GM23338 (cell line): ENCODE data around the gene SCG3. TPM values are rescaled to one million over a fixed set of nuclear protein-coding genes. Genes with fewer than 3 reads are reported as not detected.

ENCODE experiments used
- ATAC-seq: fragments of 200-7000 bp; cut with Tn5 transposase; 3 replicates; pipeline ENCODE4 v1.9.1; 2020
- DNase-seq: peaks from one replicate; pipeline ENCODE4 v3.0.0-alpha.2; 2015; ENCODE audit warnings: low spot score
- H2AFZ ChIP-seq: fragments of 200-600 bp; sonication (generic); 2 replicates; pipeline ENCODE4 v1.8.0; 2016; ENCODE audit warnings: antibody characterized with exemption, mild to moderate bottlenecking, moderate library complexity
- H3F3A ChIP-seq: fragments of 200-600 bp; sonication (generic); replicated peaks from 2 replicates; pipeline ENCODE4 v1.8.0; 2017; ENCODE audit warnings: antibody characterized with exemption, mixed run types, low read depth
- H3K27ac ChIP-seq: fragments of 200-600 bp; sonication (generic); 2 replicates; pipeline ENCODE4 v1.6.1; 2016; ENCODE audit warnings: low read depth
- H3K27me3 ChIP-seq: fragments of 200-600 bp; sonication (generic); 2 replicates; pipeline ENCODE4 v1.8.0; 2016; ENCODE audit warnings: mild to moderate bottlenecking, mixed run types, moderate library complexity; ENCODE audit not compliant: insufficient read depth
- H3K36me3 ChIP-seq: fragments of 200-600 bp; sonication (generic); 2 replicates; pipeline ENCODE4 v1.8.0; 2016; ENCODE audit warnings: mild to moderate bottlenecking; ENCODE audit not compliant: insufficient read depth
- H3K4me1 ChIP-seq: fragments of 200-600 bp; sonication (generic); 2 replicates; pipeline ENCODE4 v1.8.0; 2016; ENCODE audit warnings: mild to moderate bottlenecking, moderate library complexity; ENCODE audit not compliant: insufficient read depth
- H3K4me2 ChIP-seq: fragments of 200-600 bp; sonication (generic); 2 replicates; pipeline ENCODE4 v1.7.1; 2017; ENCODE audit warnings: mixed run types
- H3K4me3 ChIP-seq: fragments of 200-600 bp; sonication (generic); 2 replicates; pipeline ENCODE4 v1.6.1; 2016; ENCODE audit warnings: mixed run types
- H3K79me2 ChIP-seq: fragments of 200-600 bp; sonication (generic); replicated peaks from 2 replicates; pipeline ENCODE4 v1.8.0; 2017; ENCODE audit warnings: mild to moderate bottlenecking; ENCODE audit not compliant: insufficient read depth
- H3K9me2 ChIP-seq: fragments of 200-600 bp; sonication (generic); 2 replicates; pipeline ENCODE4 v1.8.0; 2017; ENCODE audit not compliant: insufficient read depth
- H4K20me1 ChIP-seq: fragments of 200-600 bp; sonication (generic); replicated peaks from 2 replicates; pipeline ENCODE4 v1.8.0; 2017; ENCODE audit warnings: mild to moderate bottlenecking; ENCODE audit not compliant: insufficient read depth
- H3K27ac Mint-ChIP-seq: 2 replicates; pipeline ENCODE4 v1.8.0; 2020; ENCODE audit warnings: inconsistent platforms, mild to moderate bottlenecking, moderate library complexity, mixed read lengths
- H3K27me3 Mint-ChIP-seq: 3 replicates; pipeline ENCODE4 v1.8.0; 2022; ENCODE audit warnings: low read depth, mild to moderate bottlenecking, moderate library complexity, mixed read lengths, inconsistent platforms; ENCODE audit not compliant: insufficient read depth, poor library complexity
- H3K36me3 Mint-ChIP-seq: 3 replicates; pipeline ENCODE4 v1.8.0; 2021; ENCODE audit warnings: low read depth, mild to moderate bottlenecking, inconsistent platforms, moderate library complexity, mixed read lengths
- H3K4me1 Mint-ChIP-seq: 3 replicates; pipeline ENCODE4 v1.8.0; 2020; ENCODE audit warnings: mild to moderate bottlenecking, inconsistent platforms, mixed read lengths
- H3K4me3 Mint-ChIP-seq: 3 replicates; pipeline ENCODE4 v1.8.0; 2021; ENCODE audit warnings: moderate library complexity, mild to moderate bottlenecking, inconsistent platforms, mixed read lengths
- H3K9me3 Mint-ChIP-seq: 3 replicates; pipeline ENCODE4 v1.8.0; 2020; ENCODE audit warnings: moderate library complexity, mild to moderate bottlenecking, inconsistent platforms, mixed read lengths
- CREB1 ChIP-seq: fragments of 250-450 bp; sonication (Bioruptor Pico); IDR thresholded peaks from 2 replicates; pipeline ENCODE4 v1.5.0; 2020; ENCODE audit warnings: low read depth, mild to moderate bottlenecking, moderate library complexity
- NANOG ChIP-seq: IDR thresholded peaks from 2 replicates; pipeline ENCODE4 v1.6.1; 2016; ENCODE audit warnings: antibody characterized with exemption, borderline replicate concordance
- ZNF114 ChIP-seq: fragments of 250-450 bp; sonication (Bioruptor Pico); IDR thresholded peaks from 2 replicates; pipeline ENCODE4 v1.5.0; 2020; ENCODE audit warnings: mild to moderate bottlenecking, moderate library complexity
- polyA plus RNA-seq: library from polyadenylated mRNA; unstranded; fragments of >200 nt; fragmentation: Nextera tagmentation; extraction: Ambion mirVana; gene quantifications from 2 replicates; pipeline ENCODE4 v1.2.1, GENCODE V29; 2016
- total RNA-seq: library from RNA; depleted of rRNA; stranded (reverse); fragments of >200 nt; shearing (Covaris generic); gene quantifications from 2 replicates; pipeline ENCODE4 v1.2.3, GENCODE V29; 2014
- TF ChIP-seq, protein P1 (sequence below), 2 experiments: fragments of 200-600 bp in 1 of 2; sonication (generic) in 1 of 2; conservative IDR thresholded peaks; 2 replicates each; pipeline versions ENCODE4 v1.5.1 to v1.6.1; 2016 to 2017; ENCODE audit warnings: antibody characterized with exemption in 2 of 2, low read depth in 2 of 2, mild to moderate bottlenecking in 2 of 2, moderate library complexity in 1 of 2
- TF ChIP-seq, protein P2 (sequence below): fragments of 250-450 bp; sonication (Bioruptor Pico); IDR thresholded peaks from 2 replicates; pipeline ENCODE4 v1.5.0; 2020; ENCODE audit warnings: mild to moderate bottlenecking, moderate library complexity

The SCG3 gene
- total and polyA plus RNA-seq, 2 experiments from 2014 or later, result 44.2 to 99.5 TPM

DNA sequence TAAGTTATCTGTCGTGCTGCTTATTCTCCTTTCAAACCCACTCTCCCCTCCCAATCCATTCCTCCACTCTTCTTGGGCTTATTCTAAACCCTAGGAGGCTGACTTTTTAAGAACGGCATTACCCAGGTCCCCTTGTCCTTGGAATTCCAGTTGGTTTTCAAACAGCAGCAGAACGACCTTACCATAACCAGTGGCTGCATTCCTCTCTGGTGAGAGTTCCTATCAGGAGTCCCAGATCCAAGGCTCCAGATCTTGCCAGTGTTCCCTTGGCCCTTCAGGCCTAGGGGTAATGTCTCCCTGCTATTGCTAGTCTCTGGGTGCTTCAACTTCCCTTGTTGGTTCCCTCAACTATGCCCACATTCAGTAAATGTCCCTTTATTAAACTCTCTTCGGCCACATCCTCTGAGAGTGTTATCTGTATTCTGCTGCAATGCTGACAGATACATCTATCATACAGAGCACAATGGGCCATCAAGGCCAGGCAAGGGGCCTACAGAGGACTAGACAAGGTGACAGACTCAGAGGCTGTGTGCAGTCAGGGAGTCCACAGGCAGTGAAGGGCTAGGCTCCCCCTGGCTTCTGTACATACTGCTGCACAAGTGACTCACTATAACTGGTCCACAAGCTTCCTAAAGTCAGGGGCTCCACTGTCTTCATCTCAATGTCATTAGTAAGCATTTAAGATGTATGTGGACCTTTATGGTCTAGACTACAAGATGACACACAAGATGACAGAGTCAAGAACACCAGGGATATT is 46.0 kb downstream of the SCG3 start:
- no peaks in the 10 kb centered on the region for H3K9me2 ChIP-seq
- no peaks in the 10 kb centered on the region for H3K36me3 ChIP-seq
- H3K4me3 ChIP-seq, result no peak overlapping the region
- H3K4me1 ChIP-seq, result peaks cover 18% of the 10 kb centered on the region; the same call in 1 of the 2 replicates
- H2AFZ ChIP-seq, result no peak overlapping the region
- no peaks in the 10 kb centered on the region for H3K27me3 ChIP-seq
- Mint-ChIP-seq H3K4me1 (peaks cover 41% of the 10 kb centered on the region), H3K27me3 (no peaks in the 10 kb centered on the region), H3K9me3 (no peaks in the 10 kb centered on the region; the same call in 2 of the 3 replicates), H3K36me3 (no peaks in the 10 kb centered on the region), H3K27ac (no peak overlapping the region), H3K4me3 (no peak overlapping the region)
- H3K79me2 ChIP-seq, result no peaks in the 10 kb centered on the region
- ATAC-seq (no peak; the same call in 2 of the 3 replicates), DNase-seq (peak; percentile 24)
- no peaks in the 10 kb centered on the region for H3F3A ChIP-seq
- TF ChIP-seq, protein P1, sequence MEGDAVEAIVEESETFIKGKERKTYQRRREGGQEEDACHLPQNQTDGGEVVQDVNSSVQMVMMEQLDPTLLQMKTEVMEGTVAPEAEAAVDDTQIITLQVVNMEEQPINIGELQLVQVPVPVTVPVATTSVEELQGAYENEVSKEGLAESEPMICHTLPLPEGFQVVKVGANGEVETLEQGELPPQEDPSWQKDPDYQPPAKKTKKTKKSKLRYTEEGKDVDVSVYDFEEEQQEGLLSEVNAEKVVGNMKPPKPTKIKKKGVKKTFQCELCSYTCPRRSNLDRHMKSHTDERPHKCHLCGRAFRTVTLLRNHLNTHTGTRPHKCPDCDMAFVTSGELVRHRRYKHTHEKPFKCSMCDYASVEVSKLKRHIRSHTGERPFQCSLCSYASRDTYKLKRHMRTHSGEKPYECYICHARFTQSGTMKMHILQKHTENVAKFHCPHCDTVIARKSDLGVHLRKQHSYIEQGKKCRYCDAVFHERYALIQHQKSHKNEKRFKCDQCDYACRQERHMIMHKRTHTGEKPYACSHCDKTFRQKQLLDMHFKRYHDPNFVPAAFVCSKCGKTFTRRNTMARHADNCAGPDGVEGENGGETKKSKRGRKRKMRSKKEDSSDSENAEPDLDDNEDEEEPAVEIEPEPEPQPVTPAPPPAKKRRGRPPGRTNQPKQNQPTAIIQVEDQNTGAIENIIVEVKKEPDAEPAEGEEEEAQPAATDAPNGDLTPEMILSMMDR (conservative IDR thresholded peaks at IDR 0.05; ENCODE audit: low read depth in 2 of 2), result 0 out of 4 replicates have a peak, but pooled peaks of 1 of the 2 experiments have one; percentile 7
- no peak for TF ChIP-seq ZNF114
- no peaks in the 10 kb centered on the region for H4K20me1 ChIP-seq
- no peak overlapping the region for H3K27ac ChIP-seq
- no peak overlapping the region; the same call in 1 of the 2 replicates for H3K4me2 ChIP-seq

DNA sequence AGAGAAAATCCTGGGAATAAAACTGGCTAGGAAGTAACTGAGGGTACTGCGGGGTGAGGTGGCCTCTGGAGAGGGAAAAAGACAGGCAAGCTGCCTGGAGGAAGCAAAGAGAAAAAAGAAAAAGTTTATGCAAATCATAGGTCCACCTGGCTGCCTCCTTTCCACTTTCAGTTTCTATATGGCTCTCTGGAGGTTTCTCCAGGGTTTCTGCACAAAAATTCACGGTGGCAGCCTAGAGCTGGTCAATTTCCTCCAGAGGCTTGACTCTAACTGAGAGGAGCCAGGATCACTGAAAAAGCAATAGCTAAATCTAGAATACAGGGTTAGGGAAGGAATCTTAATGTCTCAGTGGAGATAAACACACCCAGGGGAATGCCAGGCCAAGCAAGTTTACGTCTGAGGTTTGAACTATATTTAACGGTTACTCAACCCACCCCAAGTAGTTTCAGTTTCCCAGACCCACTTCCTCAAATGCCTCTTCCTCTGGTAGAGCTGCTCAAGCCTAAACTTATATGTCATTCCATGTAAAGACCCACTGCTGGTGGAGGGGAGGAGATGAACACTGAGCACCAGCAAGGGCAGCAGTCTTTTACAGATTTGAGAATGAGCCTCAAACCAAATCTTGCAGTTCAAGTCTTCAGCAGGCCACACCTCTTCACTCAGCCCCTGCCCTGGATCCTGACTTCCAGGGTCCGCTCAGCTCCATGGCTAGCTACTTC is 50.4 kb downstream of the SCG3 start:
- peak overlapping the region; percentile 14; the same call in 1 of the 2 replicates for H3K27ac Mint-ChIP-seq
- peaks cover 12% of the 10 kb centered on the region; the same call in 1 of the 2 replicates for H3K4me1 ChIP-seq
- TF ChIP-seq, protein P1 (conservative IDR thresholded peaks at IDR 0.05; ENCODE audit: low read depth in 2 of 2), result no peak
- TF ChIP-seq NANOG, result no peak
- TF ChIP-seq CREB1 (CRISPR knock-in tag), result no peak
- TF ChIP-seq, protein P2, sequence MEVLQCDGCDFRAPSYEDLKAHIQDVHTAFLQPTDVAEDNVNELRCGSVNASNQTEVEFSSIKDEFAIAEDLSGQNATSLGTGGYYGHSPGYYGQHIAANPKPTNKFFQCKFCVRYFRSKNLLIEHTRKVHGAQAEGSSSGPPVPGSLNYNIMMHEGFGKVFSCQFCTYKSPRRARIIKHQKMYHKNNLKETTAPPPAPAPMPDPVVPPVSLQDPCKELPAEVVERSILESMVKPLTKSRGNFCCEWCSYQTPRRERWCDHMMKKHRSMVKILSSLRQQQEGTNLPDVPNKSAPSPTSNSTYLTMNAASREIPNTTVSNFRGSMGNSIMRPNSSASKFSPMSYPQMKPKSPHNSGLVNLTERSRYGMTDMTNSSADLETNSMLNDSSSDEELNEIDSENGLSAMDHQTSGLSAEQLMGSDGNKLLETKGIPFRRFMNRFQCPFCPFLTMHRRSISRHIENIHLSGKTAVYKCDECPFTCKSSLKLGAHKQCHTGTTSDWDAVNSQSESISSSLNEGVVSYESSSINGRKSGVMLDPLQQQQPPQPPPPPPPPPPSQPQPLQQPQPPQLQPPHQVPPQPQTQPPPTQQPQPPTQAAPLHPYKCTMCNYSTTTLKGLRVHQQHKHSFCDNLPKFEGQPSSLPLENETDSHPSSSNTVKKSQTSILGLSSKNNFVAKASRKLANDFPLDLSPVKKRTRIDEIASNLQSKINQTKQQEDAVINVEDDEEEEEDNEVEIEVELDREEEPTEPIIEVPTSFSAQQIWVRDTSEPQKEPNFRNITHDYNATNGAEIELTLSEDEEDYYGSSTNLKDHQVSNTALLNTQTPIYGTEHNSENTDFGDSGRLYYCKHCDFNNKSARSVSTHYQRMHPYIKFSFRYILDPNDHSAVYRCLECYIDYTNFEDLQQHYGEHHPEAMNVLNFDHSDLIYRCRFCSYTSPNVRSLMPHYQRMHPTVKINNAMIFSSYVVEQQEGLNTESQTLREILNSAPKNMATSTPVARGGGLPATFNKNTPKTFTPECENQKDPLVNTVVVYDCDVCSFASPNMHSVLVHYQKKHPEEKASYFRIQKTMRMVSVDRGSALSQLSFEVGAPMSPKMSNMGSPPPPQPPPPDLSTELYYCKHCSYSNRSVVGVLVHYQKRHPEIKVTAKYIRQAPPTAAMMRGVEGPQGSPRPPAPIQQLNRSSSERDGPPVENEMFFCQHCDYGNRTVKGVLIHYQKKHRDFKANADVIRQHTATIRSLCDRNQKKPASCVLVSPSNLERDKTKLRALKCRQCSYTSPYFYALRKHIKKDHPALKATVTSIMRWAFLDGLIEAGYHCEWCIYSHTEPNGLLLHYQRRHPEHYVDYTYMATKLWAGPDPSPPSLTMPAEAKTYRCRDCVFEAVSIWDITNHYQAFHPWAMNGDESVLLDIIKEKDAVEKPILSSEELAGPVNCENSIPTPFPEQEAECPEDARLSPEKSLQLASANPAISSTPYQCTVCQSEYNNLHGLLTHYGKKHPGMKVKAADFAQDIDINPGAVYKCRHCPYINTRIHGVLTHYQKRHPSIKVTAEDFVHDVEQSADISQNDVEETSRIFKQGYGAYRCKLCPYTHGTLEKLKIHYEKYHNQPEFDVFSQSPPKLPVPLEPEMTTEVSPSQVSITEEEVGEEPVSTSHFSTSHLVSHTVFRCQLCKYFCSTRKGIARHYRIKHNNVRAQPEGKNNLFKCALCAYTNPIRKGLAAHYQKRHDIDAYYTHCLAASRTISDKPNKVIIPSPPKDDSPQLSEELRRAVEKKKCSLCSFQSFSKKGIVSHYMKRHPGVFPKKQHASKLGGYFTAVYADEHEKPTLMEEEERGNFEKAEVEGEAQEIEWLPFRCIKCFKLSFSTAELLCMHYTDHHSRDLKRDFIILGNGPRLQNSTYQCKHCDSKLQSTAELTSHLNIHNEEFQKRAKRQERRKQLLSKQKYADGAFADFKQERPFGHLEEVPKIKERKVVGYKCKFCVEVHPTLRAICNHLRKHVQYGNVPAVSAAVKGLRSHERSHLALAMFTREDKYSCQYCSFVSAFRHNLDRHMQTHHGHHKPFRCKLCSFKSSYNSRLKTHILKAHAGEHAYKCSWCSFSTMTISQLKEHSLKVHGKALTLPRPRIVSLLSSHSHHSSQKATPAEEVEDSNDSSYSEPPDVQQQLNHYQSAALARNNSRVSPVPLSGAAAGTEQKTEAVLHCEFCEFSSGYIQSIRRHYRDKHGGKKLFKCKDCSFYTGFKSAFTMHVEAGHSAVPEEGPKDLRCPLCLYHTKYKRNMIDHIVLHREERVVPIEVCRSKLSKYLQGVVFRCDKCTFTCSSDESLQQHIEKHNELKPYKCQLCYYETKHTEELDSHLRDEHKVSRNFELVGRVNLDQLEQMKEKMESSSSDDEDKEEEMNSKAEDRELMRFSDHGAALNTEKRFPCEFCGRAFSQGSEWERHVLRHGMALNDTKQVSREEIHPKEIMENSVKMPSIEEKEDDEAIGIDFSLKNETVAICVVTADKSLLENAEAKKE (CRISPR knock-in tag), result no peak

More for the DNA sequence above, 50.4 kb downstream of the SCG3 start:
- no peak for ATAC-seq
- Mint-ChIP-seq H3K4me1 (peaks cover 19% of the 10 kb centered on the region), H3K36me3 (no peaks in the 10 kb centered on the region), H3K4me3 (no peak overlapping the region), H3K27me3 (peaks cover 10% of the 10 kb centered on the region), H3K9me3 (no peaks in the 10 kb centered on the region; the same call in 2 of the 3 replicates)
- Histone ChIP-seq H3K27me3 (peaks cover 17% of the 10 kb centered on the region), H3K4me2 (0 out of 2 replicates have a peak overlapping the region, but pooled peaks have one; percentile 1), H2AFZ (no peak overlapping the region), H4K20me1 (no peaks in the 10 kb centered on the region), H3K4me3 (no peak overlapping the region), H3K27ac (no peak overlapping the region), H3K9me2 (no peaks in the 10 kb centered on the region), H3K36me3 (no peaks in the 10 kb centered on the region), H3K79me2 (no peaks in the 10 kb centered on the region), H3F3A (no peaks in the 10 kb centered on the region)
- peak; percentile 15 for DNase-seq
